Muscle of leg (tissue), 11 donors: ENCODE measurements around the gene PTPRC. TPM values are rescaled to one million over a fixed set of nuclear protein-coding genes. Genes with fewer than 3 reads are reported as not detected.

Experiments
- DNase-seq: peaks from one replicate; pipeline ENCODE4 v3.0.0; 2013
- H3K27ac ChIP-seq: one replicate; pipeline ENCODE4 v1.5.1; 2013; ENCODE audit warnings: mild to moderate bottlenecking, low read length, control low read depth
- H3K27me3 ChIP-seq: one replicate; pipeline ENCODE4 v1.6.1; 2013; ENCODE audit warnings: low read length; ENCODE audit not compliant: control insufficient read depth, insufficient read depth
- H3K36me3 ChIP-seq: one replicate; pipeline ENCODE4 v1.6.1; 2013; ENCODE audit warnings: low read length; ENCODE audit not compliant: control insufficient read depth, insufficient read depth
- H3K4me1 ChIP-seq: one replicate; pipeline ENCODE4 v1.6.1; 2013; ENCODE audit warnings: low read length; ENCODE audit not compliant: control insufficient read depth, insufficient read depth
- H3K4me3 ChIP-seq: one replicate; pipeline ENCODE4 v1.5.1; 2013; ENCODE audit warnings: low read length, control low read depth
- H3K9me3 ChIP-seq: replicated peaks from 2 replicates; pipeline ENCODE4 v1.6.1; 2013; ENCODE audit warnings: low read depth, low read length; ENCODE audit not compliant: control insufficient read depth
- WGBS: methylation state at CpG from one replicate; pipeline ENCODE4 v1.1.5; 2013; ENCODE audit warnings: missing lambda C conversion rate; ENCODE audit not compliant: insufficient coverage; 5-methylcytosine and 5-hydroxymethylcytosine counted together
- polyA plus RNA-seq, 8 donors: library from polyadenylated mRNA; unstranded; fragments of 120-200 nt; gene quantifications; one replicate each; pipeline versions ENCODE4 v1.2.1 to v1.2.3, GENCODE V29; 2013; ENCODE audit warnings: inconsistent platforms in 1 of 8, low replicate concordance in 1 of 8; ENCODE audit not compliant: insufficient read length in 8 of 8, insufficient read depth in 1 of 8
- total RNA-seq: library from RNA; stranded (reverse); fragments of 120-200 nt; gene quantifications from one replicate; pipeline ENCODE4 v1.2.4, GENCODE V29; 2013

The PTPRC gene
- total and polyA plus RNA-seq, 9 donors, result 3.4 to 5.8 (median 4.7) TPM

DNA sequence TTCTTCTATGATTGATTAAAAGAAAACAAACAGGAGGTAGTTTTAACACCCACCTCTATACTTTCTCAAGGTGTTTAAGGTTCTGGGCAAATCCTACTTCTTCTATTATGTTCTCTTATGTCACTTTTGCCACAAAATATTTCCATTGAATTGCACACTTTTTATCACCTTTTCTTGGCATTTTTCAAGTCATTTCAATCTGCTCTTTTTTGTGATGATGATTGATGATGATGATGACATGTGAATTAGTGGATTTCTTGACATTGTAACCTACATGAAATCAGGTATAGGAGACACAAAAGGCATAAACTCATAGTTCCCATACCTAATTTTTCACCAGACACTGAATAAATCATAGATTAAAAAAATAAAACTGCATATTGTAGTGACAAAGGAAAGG, 4.1 kb downstream of the PTPRC start:
- H3K4me3 ChIP-seq, result no peak overlapping the region
- no peaks in the 10 kb centered on the region for H3K36me3 ChIP-seq
- no peak overlapping the region for H3K27ac ChIP-seq
- H3K4me1 ChIP-seq, result no peaks in the 10 kb centered on the region
- no peak for DNase-seq
- H3K9me3 ChIP-seq, result no peaks in the 10 kb centered on the region
- H3K27me3 ChIP-seq, result no peaks in the 10 kb centered on the region

DNA sequence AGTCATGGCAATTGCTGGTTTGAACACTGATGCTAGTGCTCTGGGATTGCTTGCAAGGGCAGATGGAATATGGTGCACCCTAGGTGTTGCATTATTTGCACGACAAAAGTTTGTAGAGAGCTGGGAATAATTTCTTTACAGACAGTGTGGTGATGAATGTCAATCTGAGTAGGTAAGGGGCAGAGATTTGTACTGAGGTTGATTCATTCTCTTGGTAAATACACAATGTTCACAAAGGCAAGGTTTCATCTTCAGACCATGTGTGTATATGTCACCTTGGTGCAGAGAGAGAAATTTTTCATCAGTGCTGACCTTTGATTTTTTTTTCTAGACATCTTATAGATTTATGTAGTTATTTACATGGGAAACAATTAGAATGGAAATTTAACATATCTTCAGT, 5.0 kb downstream of the PTPRC start:
- no peak overlapping the region for H3K4me3 ChIP-seq
- H3K36me3 ChIP-seq, result no peaks in the 10 kb centered on the region
- H3K4me1 ChIP-seq, result no peaks in the 10 kb centered on the region
- no peaks in the 10 kb centered on the region for H3K27me3 ChIP-seq
- no peak for DNase-seq
- no peaks in the 10 kb centered on the region for H3K9me3 ChIP-seq
- whole genome bisulfite sequencing, result no CpG with 5 or more reads among the region's 1 CpG
- H3K27ac ChIP-seq, result no peak overlapping the region

DNA sequence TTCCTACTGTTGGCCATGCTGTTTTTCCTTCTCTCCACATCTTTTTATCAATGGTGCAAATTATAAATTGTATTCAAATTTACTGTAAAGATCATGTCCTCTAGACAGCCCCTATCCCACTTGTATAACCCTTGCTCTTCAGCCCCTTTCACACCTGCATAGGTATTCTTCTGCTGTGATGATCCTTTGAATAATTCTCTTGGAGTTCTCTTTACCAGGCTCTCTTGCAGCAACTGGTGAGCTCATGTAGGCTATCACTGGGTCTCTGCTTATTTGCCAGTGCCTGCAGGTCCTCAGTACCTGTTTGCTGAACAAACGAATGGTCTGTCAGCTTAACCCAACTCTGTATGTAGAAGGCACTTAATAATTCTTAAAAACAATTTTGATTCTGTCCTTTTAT, 8.2 kb downstream of the PTPRC start:
- DNase-seq, result no peak
- no peaks in the 10 kb centered on the region for H3K9me3 ChIP-seq
- H3K4me1 ChIP-seq, result no peaks in the 10 kb centered on the region
- no CpG with 5 or more reads among the region's 1 CpG for WGBS
- H3K27ac ChIP-seq, result no peak overlapping the region
- no peaks in the 10 kb centered on the region for H3K36me3 ChIP-seq
- H3K27me3 ChIP-seq, result no peaks in the 10 kb centered on the region
- no peak overlapping the region for H3K4me3 ChIP-seq

DNA sequence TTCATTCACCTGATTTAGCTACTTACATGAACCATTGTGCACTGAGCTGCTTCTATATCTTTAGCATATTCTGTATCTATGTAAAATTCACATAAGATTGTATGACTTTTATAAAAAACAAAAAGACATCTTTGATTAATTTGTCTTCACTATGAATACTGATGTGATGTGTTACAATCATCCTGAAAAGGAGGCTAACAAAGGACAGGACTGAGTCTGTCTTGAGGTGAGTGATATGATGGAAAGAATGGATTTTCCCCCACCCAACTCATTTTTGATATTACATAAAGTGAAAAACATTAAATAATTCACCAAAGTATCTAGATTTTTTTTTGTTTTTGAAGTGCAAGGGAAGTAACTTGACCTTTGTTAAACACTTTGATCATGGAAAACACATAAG, 9.8 kb downstream of the PTPRC start:
- no peaks in the 10 kb centered on the region for H3K36me3 ChIP-seq
- no peak overlapping the region for H3K4me3 ChIP-seq
- H3K9me3 ChIP-seq, result no peaks in the 10 kb centered on the region
- no peak overlapping the region for H3K27ac ChIP-seq
- DNase-seq, result no peak
- no peaks in the 10 kb centered on the region for H3K4me1 ChIP-seq
- no peaks in the 10 kb centered on the region for H3K27me3 ChIP-seq

DNA sequence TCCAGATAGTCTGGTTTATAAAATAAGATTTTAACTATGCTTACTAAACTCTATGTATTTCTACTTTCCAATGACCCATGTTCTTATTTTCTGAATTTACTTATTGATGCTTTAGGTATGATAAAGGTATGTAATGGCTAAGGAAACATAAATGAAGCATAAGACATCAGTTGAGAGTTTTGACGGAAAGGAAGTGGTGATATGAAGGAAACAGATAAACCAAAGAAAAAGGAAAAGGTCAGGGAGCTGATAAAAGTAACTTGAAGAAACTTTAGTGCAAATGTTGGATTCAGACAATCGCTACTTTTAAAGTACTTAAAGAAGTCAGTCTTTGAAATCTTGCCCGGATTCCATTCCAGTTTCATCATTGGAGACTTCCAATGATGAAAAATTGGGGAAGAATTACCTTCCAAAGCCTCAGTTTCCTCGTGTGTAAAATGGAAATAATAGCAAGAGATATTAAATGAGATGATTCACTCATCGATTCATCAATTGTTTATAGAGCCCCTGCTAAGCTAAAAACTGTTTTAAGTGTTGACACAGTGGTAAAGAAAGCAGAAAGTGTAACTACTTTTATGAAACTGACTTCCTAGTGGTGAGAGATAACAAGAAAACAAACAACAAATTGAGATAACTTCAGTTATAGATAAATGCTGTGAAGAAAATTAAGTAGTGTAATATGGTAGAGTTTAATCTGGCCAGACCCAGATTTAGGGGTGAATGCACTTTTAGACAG, 10.6 kb downstream of the PTPRC start:
- Histone ChIP-seq H3K4me3 (no peak overlapping the region), H3K4me1 (no peaks in the 10 kb centered on the region), H3K27ac (no peak overlapping the region), H3K9me3 (no peaks in the 10 kb centered on the region), H3K36me3 (no peaks in the 10 kb centered on the region), H3K27me3 (no peaks in the 10 kb centered on the region)
- DNase-seq, result no peak
- WGBS, result 80% methylated on average over 3 of the region's 5 CpGs

DNA sequence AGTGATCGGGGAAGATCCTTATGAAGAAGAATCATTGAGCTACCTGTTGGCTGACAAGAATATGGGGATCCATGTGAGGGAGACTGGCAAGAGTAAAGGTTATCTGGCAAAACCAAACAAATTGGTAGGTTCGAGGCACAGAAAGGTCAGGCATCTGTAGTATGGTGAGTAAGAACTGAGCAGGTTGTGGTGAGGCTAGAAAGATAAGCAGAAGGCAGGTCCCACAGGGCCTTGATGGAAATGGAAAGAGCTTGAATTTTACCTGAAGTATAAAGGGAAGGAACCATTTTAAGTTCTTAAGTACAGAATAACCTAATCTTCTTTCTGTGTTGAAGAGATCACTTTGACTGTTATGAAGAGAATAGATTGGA, 11.1 kb downstream of the PTPRC start:
- no peaks in the 10 kb centered on the region for H3K27me3 ChIP-seq
- no peaks in the 10 kb centered on the region for H3K4me1 ChIP-seq
- H3K36me3 ChIP-seq, result no peaks in the 10 kb centered on the region
- H3K4me3 ChIP-seq, result no peak overlapping the region
- no peaks in the 10 kb centered on the region for H3K9me3 ChIP-seq
- no peak overlapping the region for H3K27ac ChIP-seq
- no peak for DNase-seq
- 96% methylated on average over 2 of the region's 2 CpGs for WGBS

DNA sequence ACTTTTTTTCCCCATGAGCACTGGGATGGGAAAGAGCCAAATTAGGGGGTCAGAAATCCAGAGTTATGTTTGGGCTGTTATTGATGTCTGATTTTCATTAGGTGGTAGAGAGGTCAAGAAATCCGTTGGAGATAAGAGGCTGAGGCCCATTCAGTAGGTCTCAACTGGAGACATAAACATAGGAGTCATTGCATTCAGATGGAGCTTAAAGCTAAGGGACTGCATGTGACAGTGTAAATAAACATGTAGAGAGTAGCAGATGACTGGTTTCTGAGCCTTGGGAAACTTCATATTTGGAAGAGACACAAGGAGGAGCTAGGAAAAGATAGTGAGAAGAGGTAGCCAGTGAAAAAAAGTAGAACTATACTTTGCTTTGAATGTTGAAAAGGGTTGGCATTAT, 11.7 kb downstream of the PTPRC start:
- no peak for DNase-seq
- Histone ChIP-seq H3K36me3 (no peaks in the 10 kb centered on the region), H3K27ac (no peak overlapping the region), H3K27me3 (no peaks in the 10 kb centered on the region), H3K4me1 (no peaks in the 10 kb centered on the region), H3K9me3 (no peaks in the 10 kb centered on the region), H3K4me3 (no peak overlapping the region)
- WGBS, result 25% methylated on average over 1 of the region's 1 CpG

DNA sequence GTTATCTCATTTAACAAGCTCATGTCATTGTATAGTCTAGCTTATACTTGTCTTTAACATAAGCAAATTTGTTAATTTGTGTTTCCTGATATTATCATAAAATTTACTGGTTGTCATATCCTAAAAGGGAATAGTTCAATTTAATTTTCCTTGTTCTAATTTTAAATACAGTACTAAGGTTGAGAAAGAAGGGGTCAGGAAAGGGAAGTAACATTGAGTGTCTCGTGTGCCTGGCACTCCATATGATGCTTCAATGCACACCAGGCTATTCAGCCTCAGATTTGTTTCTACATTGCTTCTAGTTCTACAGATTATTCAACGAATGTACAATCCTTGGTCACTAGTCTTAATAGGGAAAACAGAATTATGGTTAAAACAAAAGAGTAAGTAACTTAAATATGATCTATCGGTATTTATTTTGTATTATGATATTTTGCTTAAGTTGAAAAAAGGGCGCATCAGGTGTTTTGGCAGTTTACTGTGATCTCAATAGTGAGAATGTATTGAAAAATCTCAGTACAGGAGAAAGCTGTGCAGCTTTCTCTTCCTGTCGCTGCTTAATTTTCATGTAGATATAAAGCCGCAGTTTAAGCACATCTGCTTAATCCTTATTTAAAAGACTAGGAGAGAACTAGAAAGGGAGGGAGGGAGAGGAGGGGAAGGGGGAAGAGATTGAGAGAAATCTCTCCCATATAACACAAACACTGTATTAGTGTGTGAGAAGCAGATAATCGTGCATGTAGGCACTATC, 13.0 kb downstream of the PTPRC start:
- WGBS, result 100% methylated on average over 1 of the region's 7 CpGs
- H3K9me3 ChIP-seq, result no peaks in the 10 kb centered on the region
- no peak overlapping the region for H3K4me3 ChIP-seq
- no peaks in the 10 kb centered on the region for H3K36me3 ChIP-seq
- H3K27ac ChIP-seq, result no peak overlapping the region
- DNase-seq, result peak; percentile 33
- no peaks in the 10 kb centered on the region for H3K27me3 ChIP-seq
- no peaks in the 10 kb centered on the region for H3K4me1 ChIP-seq

DNA sequence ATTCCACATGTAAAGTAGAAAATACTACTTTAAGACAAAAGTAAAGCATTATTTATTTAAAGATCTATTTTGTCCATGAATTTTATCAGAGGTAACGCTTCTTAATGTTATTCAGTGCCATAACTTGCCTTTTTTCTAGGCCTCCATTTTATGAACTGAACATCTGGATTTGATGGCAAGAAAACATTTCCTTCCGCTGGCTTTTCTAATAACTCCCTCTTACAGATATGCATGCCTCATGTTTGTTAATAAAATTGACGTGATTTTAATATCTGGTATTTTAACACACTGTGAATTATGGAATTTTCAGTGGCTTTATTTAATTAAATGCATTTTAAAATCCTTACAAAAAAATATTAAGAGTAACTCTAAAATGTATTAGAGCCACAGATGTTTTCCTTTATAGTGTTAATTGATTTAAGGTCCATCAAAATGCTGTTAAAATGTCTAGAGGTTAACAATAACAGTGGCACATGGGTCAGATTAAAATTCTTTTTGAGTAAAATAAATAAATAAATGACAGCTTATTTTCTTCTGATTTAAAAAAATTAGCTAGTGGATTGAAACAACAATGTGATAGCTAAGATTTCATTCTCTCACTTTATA, 15.1 kb downstream of the PTPRC start:
- no peaks in the 10 kb centered on the region for H3K36me3 ChIP-seq
- no CpG with 5 or more reads among the region's 3 CpGs for WGBS
- H3K27me3 ChIP-seq, result no peaks in the 10 kb centered on the region
- H3K27ac ChIP-seq, result no peak overlapping the region
- H3K9me3 ChIP-seq, result no peaks in the 10 kb centered on the region
- H3K4me3 ChIP-seq, result no peak overlapping the region
- H3K4me1 ChIP-seq, result no peaks in the 10 kb centered on the region
- peak; percentile 34 for DNase-seq

DNA sequence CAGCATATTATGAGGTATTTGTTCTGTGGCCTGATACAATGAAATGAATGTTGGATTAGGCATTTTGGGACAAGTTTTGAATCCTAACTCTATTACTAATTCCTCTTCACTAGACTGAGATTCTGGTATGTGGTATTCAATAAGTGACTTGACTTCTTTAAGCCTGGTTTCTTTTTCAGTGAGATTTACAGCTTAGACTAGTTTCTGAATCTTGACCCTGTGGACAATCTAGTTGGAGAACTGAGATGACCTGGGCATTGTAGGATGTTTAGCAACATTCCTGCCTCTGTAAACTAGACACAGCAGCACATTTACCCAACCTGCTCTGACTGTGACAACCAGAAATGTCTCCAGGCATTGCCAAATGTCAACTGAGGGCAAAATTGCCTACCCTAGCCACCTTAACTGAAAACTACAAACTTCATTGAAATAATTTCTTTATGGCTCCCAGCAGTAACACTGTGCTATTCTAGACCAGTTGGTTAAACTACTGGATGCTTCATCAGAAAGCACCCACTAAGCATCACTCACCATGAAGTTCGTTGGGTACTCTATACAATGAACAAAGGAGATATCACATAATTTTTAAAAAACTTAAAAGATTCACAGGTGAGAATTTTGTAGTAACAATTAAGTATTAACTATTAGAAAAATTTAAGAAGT, 16.8 kb downstream of the PTPRC start:
- Histone ChIP-seq H3K36me3 (no peaks in the 10 kb centered on the region), H3K27ac (no peak overlapping the region), H3K9me3 (no peaks in the 10 kb centered on the region), H3K27me3 (no peaks in the 10 kb centered on the region), H3K4me3 (no peak overlapping the region), H3K4me1 (no peaks in the 10 kb centered on the region)
- WGBS, result no CpG with 5 or more reads among the region's 1 CpG
- no peak for DNase-seq
